NCI-H2227 treated with DMSO at 0.1 percent for 48 hours (cell line): ENCODE measurements around the gene RAB38.

Experiments used
- DNase-seq: peaks from one replicate; lab custom pipeline; 2025; lab: John Stamatoyannopoulos, UW

The RAB38 gene

GRCh38 chr11:88103337-88104206, 71.7 kb downstream of the RAB38 start:
- DNase-seq = no peak

- DNase-seq = no peak
Observed at GRCh38 chr11:88102598-88102934, 72.7 kb downstream of the RAB38 start.

GRCh38 chr11:88101881-88102597, 73.2 kb downstream of the RAB38 start:
- DNase-seq = no peak

- DNase-seq = no peak
Observed at GRCh38 chr11:88100151-88100550, 75.1 kb downstream of the RAB38 start.

GRCh38 chr11:88098289-88098688, 77.0 kb downstream of the RAB38 start:
- no peak for DNase-seq

- DNase-seq = no peak
Observed at GRCh38 chr11:88089134-88089533, 86.1 kb downstream of the RAB38 start.

GRCh38 chr11:88087337-88087736, 87.9 kb downstream of the RAB38 start:
- no peak for DNase-seq

GRCh38 chr11:88086297-88086696, 88.9 kb downstream of the RAB38 start:
- DNase-seq = no peak

- no peak for DNase-seq
Observed at GRCh38 chr11:88070437-88070836, 104.8 kb downstream of the RAB38 start.

- no peak for DNase-seq
Observed at GRCh38 chr11:88068848-88069554, 106.2 kb downstream of the RAB38 start.

GRCh38 chr11:88066090-88066489, 109.2 kb downstream of the RAB38 start:
- no peak for DNase-seq

GRCh38 chr11:88064097-88064705, 111.0 kb downstream of the RAB38 start:
- DNase-seq = no peak
